Sigmoid colon (tissue), 7 donors: Measurements from ENCODE around the gene TCF7. TPM values are rescaled to one million over a fixed set of nuclear protein-coding genes. Genes with fewer than 3 reads are reported as not detected.

Experiments used
- DNase-seq: peaks from one replicate; pipeline ENCODE4 v3.0.0-alpha.2; 2019
- H3K27ac ChIP-seq, 4 donors: fragments of 200-600 bp; sonication (generic); one replicate each; pipeline ENCODE4 v1.5.1; 2016 to 2019; ENCODE audit warnings: mild to moderate bottlenecking in 1 of 4
- H3K27me3 ChIP-seq, 3 donors: fragments of 200-600 bp; sonication (generic); one replicate each; pipeline ENCODE4 v1.5.1; 2019; ENCODE audit warnings: mild to moderate bottlenecking in 1 of 3
- H3K36me3 ChIP-seq, 4 donors: fragments of 200-600 bp; sonication (generic); one replicate each; pipeline ENCODE4 v1.5.1; 2016 to 2019
- H3K4me1 ChIP-seq, 4 donors: fragments of 200-600 bp; sonication (generic); one replicate each; pipeline ENCODE4 v1.5.1; 2017 to 2019
- H3K4me3 ChIP-seq, 4 donors: fragments of 200-600 bp; sonication (generic); one replicate each; pipeline ENCODE4 v1.5.1; 2017 to 2019; ENCODE audit warnings: mild to moderate bottlenecking in 2 of 4, moderate library complexity in 1 of 4
- H3K9me3 ChIP-seq, 4 donors: fragments of 200-600 bp in 3 of 4; sonication (generic) in 3 of 4; one replicate each; pipeline versions ENCODE4 v1.5.1 to v1.6.1; 2013 to 2019
- EP300 ChIP-seq, 4 donors: sonication (generic); formaldehyde crosslinking; IDR thresholded peaks; one replicate each; pipeline ENCODE4 v1.6.1; 2017; ENCODE audit warnings: antibody characterized with exemption in 4 of 4
- POLR2A ChIP-seq, 2 donors: fragments of 450-650 bp; IDR thresholded peaks; one replicate each; pipeline ENCODE4 v1.6.1; 2016; ENCODE audit warnings: antibody characterized with exemption in 2 of 2, mild to moderate bottlenecking in 2 of 2, moderate library complexity in 2 of 2
- POLR2AphosphoS5 ChIP-seq, 4 donors: sonication (generic); formaldehyde crosslinking; IDR thresholded peaks; one replicate each; pipeline ENCODE4 v1.6.1; 2017; ENCODE audit warnings: antibody characterized with exemption in 4 of 4
- WGBS, 2 donors: extraction: QIAGEN DNeasy Blood & Tissue Kit; methylation state at CpG; one replicate each; pipeline ENCODE4 v1.1.7; 2013; 5-methylcytosine and 5-hydroxymethylcytosine counted together
- intact Hi-C: fragments of 100-400 bp; cut with DNase I; formaldehyde crosslinking; loops from one replicate; pipeline ENCODE4 v1.15.1; 2023
- polyA plus RNA-seq, 3 donors: library from polyadenylated mRNA; stranded (reverse); fragments of 200-250 nt; gene quantifications; one replicate each; pipeline ENCODE4 v1.2.3, GENCODE V29; 2013
- total RNA-seq, 4 donors: library from RNA; depleted of rRNA; stranded (reverse); fragments of >200 nt; gene quantifications; one replicate each; pipeline ENCODE4 v1.1.0, GENCODE V29; 2016
- TF ChIP-seq, protein P1 (sequence below), 4 experiments: fragments of 450-650 bp in 3 of 4; fragments of 200-600 bp in 1 of 4; IDR thresholded peaks; one replicate each; pipeline ENCODE4 v1.5.1; 2016 to 2019; ENCODE audit warnings: antibody characterized with exemption in 4 of 4, mild to moderate bottlenecking in 3 of 4, moderate library complexity in 2 of 4
- donor health status: healthy with polysubstance abuse.
- donor health status: Bipolar disorder and iron deficiency.
- donor health status: healthy.

TCF7 gene
- total and polyA plus RNA-seq, 7 donors, result 0.36 to 38.4 (median 1.5) TPM

DNA sequence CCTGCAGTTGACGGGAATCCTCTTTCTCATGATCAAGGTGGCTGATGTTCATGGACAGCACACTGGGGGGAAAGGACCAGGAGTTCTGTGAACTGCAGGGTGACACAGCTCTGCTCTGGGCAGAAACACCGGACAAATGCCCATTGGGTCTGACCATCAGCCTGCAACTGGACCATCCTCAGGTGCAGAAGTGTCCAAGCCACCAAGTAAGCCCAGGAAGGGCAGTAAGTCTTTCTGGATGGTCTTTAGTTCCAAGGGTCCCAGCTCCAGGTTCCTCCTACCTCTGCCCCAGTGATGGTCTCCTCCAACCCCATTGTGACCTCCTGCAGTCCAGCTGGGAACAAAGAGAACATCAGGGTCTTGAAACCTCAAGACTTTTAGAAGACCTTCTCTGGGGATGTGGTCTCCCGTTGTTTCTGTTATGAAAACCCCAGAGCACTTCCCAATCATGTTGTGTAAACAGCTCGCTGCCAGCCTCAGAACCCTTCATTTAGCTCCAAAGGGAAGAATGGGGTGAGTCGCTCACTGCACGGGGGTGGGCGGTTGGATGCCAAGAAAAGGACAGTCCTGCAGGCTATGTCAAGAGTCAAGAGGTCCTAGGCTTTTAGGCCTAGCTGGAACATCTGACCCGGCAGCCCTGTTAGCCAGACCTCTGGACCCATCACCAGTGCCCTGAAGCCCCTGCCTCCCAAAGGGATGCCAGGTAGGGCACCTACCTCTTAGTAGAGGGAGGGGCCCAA lies 41.8 kb upstream of the TCF7 start:
- 92 to 94% methylated on average over 8 of the region's 8 CpGs for whole genome bisulfite sequencing, 2 donors
- Histone ChIP-seq H3K4me3 (no peak overlapping the region), H3K9me3 (no peaks in the 10 kb centered on the region), H3K27ac (no peak overlapping the region), H3K36me3 (no peaks in the 10 kb centered on the region), H3K4me1 (peaks cover 0 to 11% (median 7%) of the 10 kb centered on the region in 4 donors), H3K27me3 (peaks cover 0 to 37% (median 8%) of the 10 kb centered on the region in 3 donors)
- intact Hi-C loops, result no loop called here
- TF ChIP-seq, protein P1, sequence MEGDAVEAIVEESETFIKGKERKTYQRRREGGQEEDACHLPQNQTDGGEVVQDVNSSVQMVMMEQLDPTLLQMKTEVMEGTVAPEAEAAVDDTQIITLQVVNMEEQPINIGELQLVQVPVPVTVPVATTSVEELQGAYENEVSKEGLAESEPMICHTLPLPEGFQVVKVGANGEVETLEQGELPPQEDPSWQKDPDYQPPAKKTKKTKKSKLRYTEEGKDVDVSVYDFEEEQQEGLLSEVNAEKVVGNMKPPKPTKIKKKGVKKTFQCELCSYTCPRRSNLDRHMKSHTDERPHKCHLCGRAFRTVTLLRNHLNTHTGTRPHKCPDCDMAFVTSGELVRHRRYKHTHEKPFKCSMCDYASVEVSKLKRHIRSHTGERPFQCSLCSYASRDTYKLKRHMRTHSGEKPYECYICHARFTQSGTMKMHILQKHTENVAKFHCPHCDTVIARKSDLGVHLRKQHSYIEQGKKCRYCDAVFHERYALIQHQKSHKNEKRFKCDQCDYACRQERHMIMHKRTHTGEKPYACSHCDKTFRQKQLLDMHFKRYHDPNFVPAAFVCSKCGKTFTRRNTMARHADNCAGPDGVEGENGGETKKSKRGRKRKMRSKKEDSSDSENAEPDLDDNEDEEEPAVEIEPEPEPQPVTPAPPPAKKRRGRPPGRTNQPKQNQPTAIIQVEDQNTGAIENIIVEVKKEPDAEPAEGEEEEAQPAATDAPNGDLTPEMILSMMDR (IDR thresholded peaks at IDR 0.05), result no peak
- TF ChIP-seq EP300 (IDR thresholded peaks at IDR 0.05) (no peak), POLR2A (IDR thresholded peaks at IDR 0.05) (no peak), POLR2AphosphoS5 (IDR thresholded peaks at IDR 0.05) (no peak)
- DNase-seq, result no peak

DNA sequence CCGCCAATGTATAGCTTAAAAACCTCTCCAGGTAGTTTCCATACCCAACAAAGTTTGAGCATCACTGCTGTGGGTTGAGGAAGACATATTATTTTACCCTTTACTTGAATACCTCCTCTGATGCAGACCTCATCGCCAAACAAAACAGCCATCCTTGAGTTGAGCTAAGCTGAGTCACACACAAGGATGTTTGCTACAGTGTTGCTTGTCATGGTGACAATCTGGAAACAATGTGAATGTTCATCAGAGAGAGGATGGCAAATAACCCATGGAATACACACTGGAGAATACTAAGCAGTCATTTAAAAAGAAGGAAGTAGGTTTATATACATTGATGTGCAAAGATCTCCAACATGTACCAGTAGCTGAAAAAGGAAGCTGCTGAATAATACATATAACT lies 41.1 kb upstream of the TCF7 start:
- 61 to 65% methylated on average over 2 of the region's 2 CpGs for WGBS, 2 donors
- no peaks in the 10 kb centered on the region for H3K36me3 ChIP-seq

DNA sequence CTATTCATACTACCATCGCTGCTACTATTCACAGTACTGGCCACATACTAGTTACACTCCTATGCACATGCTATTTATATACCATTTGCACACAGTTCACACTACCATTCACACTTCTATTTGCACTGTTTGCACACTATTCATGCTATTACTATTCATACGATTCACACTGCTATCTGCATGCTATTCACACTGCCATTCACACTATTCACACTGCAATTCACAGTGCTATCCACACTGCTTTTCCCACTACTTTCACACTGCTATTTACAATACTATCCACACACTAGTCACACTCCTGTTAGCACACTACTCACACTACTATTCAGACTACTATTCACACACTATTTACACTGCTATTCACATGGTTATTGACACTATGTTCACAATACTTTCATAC lies 39.4 kb upstream of the TCF7 start:
- Histone ChIP-seq H3K27ac (no peak overlapping the region), H3K9me3 (no peaks in the 10 kb centered on the region), H3K36me3 (no peaks in the 10 kb centered on the region), H3K4me1 (peaks cover 0 to 11% (median 7%) of the 10 kb centered on the region in 4 donors), H3K4me3 (no peak overlapping the region), H3K27me3 (peaks cover 0 to 22% (median 6%) of the 10 kb centered on the region in 3 donors)
- WGBS, 2 donors, result 85 to 93% methylated on average over 2 of the region's 2 CpGs
- intact Hi-C loops, result no loop called here
- DNase-seq, result no peak
- TF ChIP-seq POLR2AphosphoS5 (IDR thresholded peaks at IDR 0.05) (no peak), EP300 (IDR thresholded peaks at IDR 0.05) (no peak), POLR2A (IDR thresholded peaks at IDR 0.05) (no peak)
- TF ChIP-seq, protein P1 (IDR thresholded peaks at IDR 0.05), result no peak

More for the DNA sequence above, 41.1 kb upstream of the TCF7 start:
- TF ChIP-seq POLR2A (IDR thresholded peaks at IDR 0.05), result no peak
- TF ChIP-seq, protein P1 (IDR thresholded peaks at IDR 0.05), result no peak
- no peak for TF ChIP-seq EP300 (IDR thresholded peaks at IDR 0.05)
- TF ChIP-seq POLR2AphosphoS5 (IDR thresholded peaks at IDR 0.05), result no peak
- Histone ChIP-seq H3K4me1 (peaks cover 0 to 11% (median 7%) of the 10 kb centered on the region in 4 donors), H3K27me3 (peaks cover 0 to 32% (median 8%) of the 10 kb centered on the region in 3 donors), H3K27ac (no peak overlapping the region), H3K9me3 (no peaks in the 10 kb centered on the region), H3K4me3 (no peak overlapping the region)
- DNase-seq, result no peak
- intact Hi-C loops, result no loop called here

DNA sequence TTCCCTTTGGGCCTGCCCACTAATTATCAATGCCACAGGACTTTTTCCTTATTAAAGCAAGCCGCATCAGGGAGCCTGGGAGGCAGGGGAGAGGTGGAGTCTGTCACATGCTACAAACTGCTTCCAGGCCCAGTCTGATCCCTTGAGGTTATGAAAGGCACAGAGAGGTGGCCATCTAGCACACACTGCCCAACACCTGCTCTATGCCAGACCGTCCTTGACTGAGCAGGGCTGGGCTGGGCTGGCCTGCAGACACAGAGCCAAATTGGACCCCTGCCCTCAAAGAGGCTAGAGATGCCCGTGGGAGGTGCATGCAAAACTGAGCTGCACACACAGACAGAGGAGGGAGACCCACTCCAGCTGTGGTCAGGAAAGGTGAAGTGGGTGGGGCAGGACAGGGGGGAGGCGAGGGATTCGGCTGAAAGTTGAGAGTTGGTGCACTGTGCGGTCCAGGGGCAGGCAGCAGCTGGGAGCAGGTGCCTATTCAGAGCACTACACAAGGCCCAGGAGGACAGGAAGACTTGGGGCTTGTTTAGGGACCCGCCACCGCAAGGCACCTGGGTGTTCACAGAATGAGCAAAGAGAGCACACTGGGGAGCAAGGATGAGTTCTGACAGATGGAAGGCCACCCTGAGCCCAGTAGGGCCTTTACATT lies 36.4 kb upstream of the TCF7 start:
- Histone ChIP-seq H3K4me3 (no peak overlapping the region), H3K9me3 (no peaks in the 10 kb centered on the region), H3K27ac (no peak overlapping the region), H3K27me3 (no peaks in the 10 kb centered on the region), H3K36me3 (no peaks in the 10 kb centered on the region), H3K4me1 (no peaks in the 10 kb centered on the region)
- TF ChIP-seq, protein P1 (IDR thresholded peaks at IDR 0.05), result no peak
- TF ChIP-seq EP300 (IDR thresholded peaks at IDR 0.05), result no peak
- TF ChIP-seq POLR2A (IDR thresholded peaks at IDR 0.05), result no peak
- TF ChIP-seq POLR2AphosphoS5 (IDR thresholded peaks at IDR 0.05), result no peak
- intact Hi-C loops, result no loop called here
- peak; percentile 34 for DNase-seq
- WGBS, 2 donors, result 68 to 73% methylated on average over 8 of the region's 8 CpGs
